Ascending aorta (tissue), 2 donors: ENCODE measurements around the gene USP35. TPM values are rescaled to one million over a fixed set of nuclear protein-coding genes. Genes with fewer than 3 reads are reported as not detected.
"Not testable (repeated sequence)": the region's sequence is repeated elsewhere in the genome, so short reads cannot be mapped to it uniquely, and the experiment has no call there.

Experiments used
- DNase-seq, 2 donors: peaks; one replicate each; pipeline ENCODE4 v3.0.0-alpha.2; 2019; ENCODE audit warnings: low spot score in 2 of 2
- H3K27ac ChIP-seq, 2 donors: fragments of 200-600 bp; sonication (generic); one replicate each; pipeline ENCODE4 v1.5.1; 2016 to 2017; ENCODE audit warnings: mild to moderate bottlenecking in 1 of 2
- H3K27me3 ChIP-seq: fragments of 200-600 bp; sonication (generic); one replicate; pipeline ENCODE4 v1.5.1; 2017
- H3K36me3 ChIP-seq, 2 donors: fragments of 200-600 bp; sonication (generic); one replicate each; pipeline ENCODE4 v1.5.1; 2016
- H3K4me1 ChIP-seq, 2 donors: fragments of 200-600 bp; sonication (generic); one replicate each; pipeline ENCODE4 v1.5.1; 2016 to 2017; ENCODE audit warnings: mild to moderate bottlenecking in 1 of 2
- H3K4me3 ChIP-seq, 2 donors: fragments of 200-600 bp; sonication (generic); one replicate each; pipeline ENCODE4 v1.5.1; 2016 to 2017; ENCODE audit warnings: mild to moderate bottlenecking in 1 of 2
- H3K9me3 ChIP-seq, 2 donors: fragments of 200-600 bp; sonication (generic); one replicate each; pipeline ENCODE4 v1.5.1; 2016
- intact Hi-C: fragments of 100-400 bp; cut with DNase I; formaldehyde crosslinking; loops from one replicate; pipeline ENCODE4 v1.15.1; 2023
- total RNA-seq: library from RNA; depleted of rRNA; stranded (reverse); fragments of >200 nt; gene quantifications from one replicate; pipeline ENCODE4 v1.1.0, GENCODE V29; 2016
- TF ChIP-seq, protein P1 (sequence below), 3 experiments: fragments of 200-600 bp in 2 of 3; fragments of 450-650 bp in 1 of 3; sonication (generic) in 2 of 3; IDR thresholded peaks; one replicate each; pipeline ENCODE4 v1.5.1; 2016 to 2019; ENCODE audit warnings: antibody characterized with exemption in 3 of 3, mild to moderate bottlenecking in 1 of 3, moderate library complexity in 1 of 3

The USP35 gene
- total RNA-seq, 1 donor from 2014 or later = 34.0 TPM

GRCh38 chr11:78170874-78171549, 17.7 kb upstream of the USP35 start:
- Histone ChIP-seq H3K9me3 (no peaks in the 10 kb centered on the region), H3K27ac (peak overlapping the region; percentile 96), H3K36me3 (peaks cover 24 to 25% of the 10 kb centered on the region in 2 donors), H3K4me1 (peaks cover 6 to 38% of the 10 kb centered on the region in 2 donors), H3K4me3 (no peak overlapping the region), H3K27me3 (no peaks in the 10 kb centered on the region)
- DNase-seq = no peak
- TF ChIP-seq, protein P1, sequence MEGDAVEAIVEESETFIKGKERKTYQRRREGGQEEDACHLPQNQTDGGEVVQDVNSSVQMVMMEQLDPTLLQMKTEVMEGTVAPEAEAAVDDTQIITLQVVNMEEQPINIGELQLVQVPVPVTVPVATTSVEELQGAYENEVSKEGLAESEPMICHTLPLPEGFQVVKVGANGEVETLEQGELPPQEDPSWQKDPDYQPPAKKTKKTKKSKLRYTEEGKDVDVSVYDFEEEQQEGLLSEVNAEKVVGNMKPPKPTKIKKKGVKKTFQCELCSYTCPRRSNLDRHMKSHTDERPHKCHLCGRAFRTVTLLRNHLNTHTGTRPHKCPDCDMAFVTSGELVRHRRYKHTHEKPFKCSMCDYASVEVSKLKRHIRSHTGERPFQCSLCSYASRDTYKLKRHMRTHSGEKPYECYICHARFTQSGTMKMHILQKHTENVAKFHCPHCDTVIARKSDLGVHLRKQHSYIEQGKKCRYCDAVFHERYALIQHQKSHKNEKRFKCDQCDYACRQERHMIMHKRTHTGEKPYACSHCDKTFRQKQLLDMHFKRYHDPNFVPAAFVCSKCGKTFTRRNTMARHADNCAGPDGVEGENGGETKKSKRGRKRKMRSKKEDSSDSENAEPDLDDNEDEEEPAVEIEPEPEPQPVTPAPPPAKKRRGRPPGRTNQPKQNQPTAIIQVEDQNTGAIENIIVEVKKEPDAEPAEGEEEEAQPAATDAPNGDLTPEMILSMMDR (IDR thresholded peaks at IDR 0.05) = no peak
- intact Hi-C loops = no loop called here

GRCh38 chr11:78171951-78172350, 16.8 kb upstream of the USP35 start:
- TF ChIP-seq, protein P1 (IDR thresholded peaks at IDR 0.05) = no peak
- H3K4me3 ChIP-seq = no peak overlapping the region
- H3K36me3 ChIP-seq = peaks cover 27 to 29% of the 10 kb centered on the region in 2 donors
- no peak for DNase-seq
- peaks cover 6 to 32% of the 10 kb centered on the region in 2 donors for H3K4me1 ChIP-seq
- H3K9me3 ChIP-seq = no peaks in the 10 kb centered on the region
- intact Hi-C loops = no loop called here
- H3K27ac ChIP-seq = peak overlapping the region; percentile 96
- no peaks in the 10 kb centered on the region for H3K27me3 ChIP-seq

GRCh38 chr11:78175862-78176261, 12.9 kb upstream of the USP35 start:
- H3K4me1 ChIP-seq, DNase-seq, intact Hi-C loops, H3K9me3 ChIP-seq, H3K4me3 ChIP-seq, H3K27me3 ChIP-seq: not testable (repeated sequence)
- H3K36me3 ChIP-seq = peaks cover 31 to 35% of the 10 kb centered on the region in 2 donors
- H3K27ac ChIP-seq = peak overlapping the region in 1 of 2 donors; percentile 33

- peaks cover 29 to 30% of the 10 kb centered on the region in 2 donors for H3K36me3 ChIP-seq
- intact Hi-C loops = no loop called here
Observed at GRCh38 chr11:78176605-78177141, 12.0 kb upstream of the USP35 start.

GRCh38 chr11:78177216-78177615, 11.5 kb upstream of the USP35 start:
- intact Hi-C loops = no loop called here
- peaks cover 26 to 27% of the 10 kb centered on the region in 2 donors for H3K36me3 ChIP-seq
- DNase-seq = no peak

More at GRCh38 chr11:78176605-78177141, 12.0 kb upstream of the USP35 start:
- Histone ChIP-seq H3K4me1 (peaks cover 0 to 7% of the 10 kb centered on the region in 2 donors), H3K27ac (peak overlapping the region; percentile 28 to 33), H3K4me3 (no peak overlapping the region), H3K27me3 (no peaks in the 10 kb centered on the region), H3K9me3 (no peaks in the 10 kb centered on the region)
- TF ChIP-seq, protein P1 (IDR thresholded peaks at IDR 0.05) = no peak
- DNase-seq = no peak

More at GRCh38 chr11:78177216-78177615, 11.5 kb upstream of the USP35 start:
- H3K27me3 ChIP-seq = no peaks in the 10 kb centered on the region
- peaks cover 0 to 7% of the 10 kb centered on the region in 2 donors for H3K4me1 ChIP-seq
- TF ChIP-seq, protein P1 (IDR thresholded peaks at IDR 0.05) = no peak
- H3K27ac ChIP-seq = peak overlapping the region; percentile 28 to 33
- no peaks in the 10 kb centered on the region for H3K9me3 ChIP-seq
- no peak overlapping the region for H3K4me3 ChIP-seq
